ENCODE results near the gene CD82.

CD82 gene

DNA sequence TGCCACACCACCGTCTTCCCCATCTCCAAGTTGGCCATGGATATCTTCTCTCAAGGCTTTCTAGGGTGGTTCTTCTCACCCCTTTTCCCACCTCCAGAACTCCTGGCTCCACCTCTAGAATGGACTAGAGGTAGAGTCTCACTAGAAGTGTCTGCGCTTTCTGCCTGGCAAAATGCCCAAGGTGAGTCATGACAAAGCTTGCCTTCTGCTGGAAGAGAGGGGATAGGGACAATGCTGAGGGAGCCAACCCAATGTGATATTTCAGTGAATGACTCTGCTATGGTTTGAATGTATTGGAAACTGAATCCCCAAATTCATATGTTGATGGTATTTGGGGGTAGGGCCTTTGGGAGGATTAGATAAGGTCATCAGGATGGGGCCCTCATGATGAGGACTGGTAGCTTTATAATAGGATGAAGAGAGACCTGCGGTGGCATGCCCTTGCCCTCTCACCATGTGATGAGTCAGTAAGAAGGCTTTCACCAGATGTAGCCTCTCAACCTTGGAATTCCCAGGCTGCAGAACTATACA lies 4.1 kb upstream of the CD82 start:
- H3K4me3 ChIP-seq = no peak overlapping the region
- DNase-seq (ENCODE audit: low read depth, low spot score) = no peak
- no peaks in the 10 kb centered on the region for H3K36me3 ChIP-seq (ENCODE audit: insufficient read depth, low read length)
- TF ChIP-seq EZH2 (IDR thresholded peaks at IDR 0.05) (no peak), FOXP2 (optimal IDR thresholded peaks at IDR 0.05; ENCODE audit: control extremely low read depth, extremely low read length, insufficient read depth) (no peak), POLR2AphosphoS5 (IDR thresholded peaks at IDR 0.05; ENCODE audit: borderline replicate concordance, low read depth, low read length) (no peak)
- no peak overlapping the region for H3K9ac ChIP-seq (ENCODE audit: insufficient read length)
- H3K27ac ChIP-seq = no peak overlapping the region
- H3K9me3 ChIP-seq (ENCODE audit: low read depth, low read length) = no peaks in the 10 kb centered on the region

- H3K4me3 ChIP-seq = no peak overlapping the region
- TF ChIP-seq POLR2AphosphoS5 (IDR thresholded peaks at IDR 0.05; ENCODE audit: borderline replicate concordance, low read depth, low read length) (no peak), EZH2 (IDR thresholded peaks at IDR 0.05) (no peak), FOXP2 (optimal IDR thresholded peaks at IDR 0.05; ENCODE audit: control extremely low read depth, extremely low read length, insufficient read depth) (no peak)
- no peak overlapping the region for H3K27ac ChIP-seq
- H3K36me3 ChIP-seq (ENCODE audit: insufficient read depth, low read length) = no peaks in the 10 kb centered on the region
- DNase-seq (ENCODE audit: low read depth, low spot score) = no peak
- H3K9me3 ChIP-seq (ENCODE audit: low read depth, low read length) = no peaks in the 10 kb centered on the region
- H3K9ac ChIP-seq (ENCODE audit: insufficient read length) = no peak overlapping the region
Measured at GRCh38 chr11:44561964-44562734, 3.3 kb upstream of the CD82 start.

GRCh38 chr11:44562845-44563460 lies 2.5 kb upstream of the CD82 start:
- no peak for DNase-seq (ENCODE audit: low read depth, low spot score)

GRCh38 chr11:44563711-44564110 lies 1.8 kb upstream of the CD82 start:
- no peak for TF ChIP-seq EZH2 (IDR thresholded peaks at IDR 0.05)
- no peak for TF ChIP-seq POLR2AphosphoS5 (IDR thresholded peaks at IDR 0.05; ENCODE audit: borderline replicate concordance, low read depth, low read length)
- 0 out of 2 replicates have a peak overlapping the region, but pooled peaks have one; percentile 54 for H3K27ac ChIP-seq

More at GRCh38 chr11:44562845-44563460, 2.5 kb upstream of the CD82 start:
- TF ChIP-seq FOXP2 (optimal IDR thresholded peaks at IDR 0.05; ENCODE audit: control extremely low read depth, extremely low read length, insufficient read depth) = no peak
- no peak for TF ChIP-seq POLR2AphosphoS5 (IDR thresholded peaks at IDR 0.05; ENCODE audit: borderline replicate concordance, low read depth, low read length)
- TF ChIP-seq EZH2 (IDR thresholded peaks at IDR 0.05) = no peak
- no peak overlapping the region for H3K27ac ChIP-seq
- no peak overlapping the region for H3K4me3 ChIP-seq
- no peaks in the 10 kb centered on the region for H3K9me3 ChIP-seq (ENCODE audit: low read depth, low read length)
- H3K36me3 ChIP-seq (ENCODE audit: insufficient read depth, low read length) = no peaks in the 10 kb centered on the region
- no peak overlapping the region for H3K9ac ChIP-seq (ENCODE audit: insufficient read length)

GRCh38 chr11:44564166-44564565 lies 1.3 kb upstream of the CD82 start:
- DNase-seq (ENCODE audit: low read depth, low spot score) = no peak
- Histone ChIP-seq H3K9ac (ENCODE audit: insufficient read length) (peak overlapping the region; percentile 77), H3K27ac (peak overlapping the region; percentile 90), H3K36me3 (ENCODE audit: insufficient read depth, low read length) (no peaks in the 10 kb centered on the region), H3K4me3 (no peak overlapping the region; the same call in 1 of the 2 replicates), H3K9me3 (ENCODE audit: low read depth, low read length) (no peaks in the 10 kb centered on the region)
- no peak for TF ChIP-seq POLR2AphosphoS5 (IDR thresholded peaks at IDR 0.05; ENCODE audit: borderline replicate concordance, low read depth, low read length)

More at GRCh38 chr11:44563711-44564110, 1.8 kb upstream of the CD82 start:
- H3K9ac ChIP-seq (ENCODE audit: insufficient read length) = no peak overlapping the region
- no peak for DNase-seq (ENCODE audit: low read depth, low spot score)
- H3K9me3 ChIP-seq (ENCODE audit: low read depth, low read length) = no peaks in the 10 kb centered on the region
- H3K4me3 ChIP-seq = no peak overlapping the region
- no peaks in the 10 kb centered on the region for H3K36me3 ChIP-seq (ENCODE audit: insufficient read depth, low read length)

GRCh38 chr11:44564670-44565210 lies 723 bp upstream of the CD82 start:
- Histone ChIP-seq H3K36me3 (ENCODE audit: insufficient read depth, low read length) (no peaks in the 10 kb centered on the region), H3K4me3 (peak overlapping the region; percentile 74), H3K9ac (ENCODE audit: insufficient read length) (peak overlapping the region; percentile 77), H3K9me3 (ENCODE audit: low read depth, low read length) (no peaks in the 10 kb centered on the region), H3K27ac (peak overlapping the region; percentile 90)
- TF ChIP-seq POLR2AphosphoS5 (IDR thresholded peaks at IDR 0.05; ENCODE audit: borderline replicate concordance, low read depth, low read length) (peak; percentile 78), FOXP2 (optimal IDR thresholded peaks at IDR 0.05; ENCODE audit: control extremely low read depth, extremely low read length, insufficient read depth) (no peak)
- peak; percentile 39 for DNase-seq (ENCODE audit: low read depth, low spot score)

- peak overlapping the region; percentile 59 for H3K9ac ChIP-seq (ENCODE audit: insufficient read length)
- no peaks in the 10 kb centered on the region for H3K36me3 ChIP-seq (ENCODE audit: insufficient read depth, low read length)
- H3K9me3 ChIP-seq (ENCODE audit: low read depth, low read length) = no peaks in the 10 kb centered on the region
- TF ChIP-seq EZH2 (IDR thresholded peaks at IDR 0.05) (no peak), FOXP2 (optimal IDR thresholded peaks at IDR 0.05; ENCODE audit: control extremely low read depth, extremely low read length, insufficient read depth) (no peak), POLR2AphosphoS5 (IDR thresholded peaks at IDR 0.05; ENCODE audit: borderline replicate concordance, low read depth, low read length) (no peak)
- DNase-seq (ENCODE audit: low read depth, low spot score) = no peak
- peak overlapping the region; percentile 84 for H3K4me3 ChIP-seq
- H3K27ac ChIP-seq = no peak overlapping the region
Measured at GRCh38 chr11:44565953-44566949, 788 bp downstream of the CD82 start.

Measured in SK-N-MC (cell line).